Lower lobe of right lung (tissue), 2 donors: ENCODE measurements around the gene CAPS. TPM values are rescaled to one million over a fixed set of nuclear protein-coding genes. Genes with fewer than 3 reads are reported as not detected.
A peak's percentile ranks its signal among the peaks of the same experiment; 100 is the strongest.

ENCODE experiments used
- ATAC-seq, 2 donors: fragments of 200-7000 bp; cut with Tn5 transposase; one replicate each; pipeline ENCODE4 v1.9.1; 2020 to 2022; ENCODE audit warnings: mild to moderate bottlenecking in 2 of 2, moderate library complexity in 2 of 2
- DNase-seq: peaks from one replicate; pipeline ENCODE4 v3.0.0-alpha.2; 2020
- H3K27ac ChIP-seq: fragments of 200-600 bp; one replicate; pipeline ENCODE4 v1.8.0; 2022
- H3K27me3 ChIP-seq: fragments of 200-600 bp; one replicate; pipeline ENCODE4 v1.8.0; 2022; ENCODE audit warnings: low read depth
- H3K36me3 ChIP-seq: fragments of 200-600 bp; one replicate; pipeline ENCODE4 v1.8.0; 2022; ENCODE audit warnings: mild to moderate bottlenecking
- H3K4me1 ChIP-seq: fragments of 200-600 bp; one replicate; pipeline ENCODE4 v1.8.0; 2022
- H3K4me3 ChIP-seq: fragments of 200-600 bp; one replicate; pipeline ENCODE4 v1.8.0; 2022; ENCODE audit warnings: mild to moderate bottlenecking
- H3K9me3 ChIP-seq: fragments of 200-600 bp; one replicate; pipeline ENCODE4 v1.8.0; 2022
- intact Hi-C: fragments of 100-400 bp; cut with DNase I; formaldehyde crosslinking; loops from one replicate; pipeline ENCODE4 v1.11.0; 2022
- total RNA-seq: library from RNA; stranded (reverse); fragmentation: NEBNext Ultra II Directional; extraction: Animal tissue kit (Norgen Biotek cat#: 25700); gene quantifications from one replicate; pipeline ENCODE4 v1.2.1, GENCODE V29; 2021
- TF ChIP-seq, protein P1 (sequence below): fragments of 200-600 bp; IDR thresholded peaks from one replicate; pipeline ENCODE4 v1.8.0; 2022; ENCODE audit warnings: antibody characterized with exemption, mild to moderate bottlenecking
- donor health status: DM: no; HTN: yes; CAD: no; lungs with severe emphysema.

The CAPS gene
- total RNA-seq, 1 donor from 2014 or later = 76.7 TPM

GRCh38 chr19:5890099-5890498 lies 24.0 kb upstream of the CAPS start:
- DNase-seq (no peak), ATAC-seq (no peak)
- intact Hi-C loops = no loop called here
- TF ChIP-seq, protein P1, sequence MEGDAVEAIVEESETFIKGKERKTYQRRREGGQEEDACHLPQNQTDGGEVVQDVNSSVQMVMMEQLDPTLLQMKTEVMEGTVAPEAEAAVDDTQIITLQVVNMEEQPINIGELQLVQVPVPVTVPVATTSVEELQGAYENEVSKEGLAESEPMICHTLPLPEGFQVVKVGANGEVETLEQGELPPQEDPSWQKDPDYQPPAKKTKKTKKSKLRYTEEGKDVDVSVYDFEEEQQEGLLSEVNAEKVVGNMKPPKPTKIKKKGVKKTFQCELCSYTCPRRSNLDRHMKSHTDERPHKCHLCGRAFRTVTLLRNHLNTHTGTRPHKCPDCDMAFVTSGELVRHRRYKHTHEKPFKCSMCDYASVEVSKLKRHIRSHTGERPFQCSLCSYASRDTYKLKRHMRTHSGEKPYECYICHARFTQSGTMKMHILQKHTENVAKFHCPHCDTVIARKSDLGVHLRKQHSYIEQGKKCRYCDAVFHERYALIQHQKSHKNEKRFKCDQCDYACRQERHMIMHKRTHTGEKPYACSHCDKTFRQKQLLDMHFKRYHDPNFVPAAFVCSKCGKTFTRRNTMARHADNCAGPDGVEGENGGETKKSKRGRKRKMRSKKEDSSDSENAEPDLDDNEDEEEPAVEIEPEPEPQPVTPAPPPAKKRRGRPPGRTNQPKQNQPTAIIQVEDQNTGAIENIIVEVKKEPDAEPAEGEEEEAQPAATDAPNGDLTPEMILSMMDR = no peak
- Histone ChIP-seq H3K27me3 (peaks cover 14% of the 10 kb centered on the region), H3K27ac (no peak overlapping the region), H3K9me3 (no peaks in the 10 kb centered on the region), H3K36me3 (peaks cover 7% of the 10 kb centered on the region), H3K4me1 (no peaks in the 10 kb centered on the region), H3K4me3 (no peak overlapping the region)

- H3K9me3 ChIP-seq = no peaks in the 10 kb centered on the region
- TF ChIP-seq, protein P1 = no peak
- H3K4me3 ChIP-seq = no peak overlapping the region
- H3K27ac ChIP-seq = no peak overlapping the region
- ATAC-seq (no peak), DNase-seq (no peak)
- no peaks in the 10 kb centered on the region for H3K4me1 ChIP-seq
- peaks cover 22% of the 10 kb centered on the region for H3K36me3 ChIP-seq
- intact Hi-C loops = no loop called here
- peaks cover 14% of the 10 kb centered on the region for H3K27me3 ChIP-seq
Observed at GRCh38 chr19:5891572-5891937, 22.5 kb upstream of the CAPS start.

DNA sequence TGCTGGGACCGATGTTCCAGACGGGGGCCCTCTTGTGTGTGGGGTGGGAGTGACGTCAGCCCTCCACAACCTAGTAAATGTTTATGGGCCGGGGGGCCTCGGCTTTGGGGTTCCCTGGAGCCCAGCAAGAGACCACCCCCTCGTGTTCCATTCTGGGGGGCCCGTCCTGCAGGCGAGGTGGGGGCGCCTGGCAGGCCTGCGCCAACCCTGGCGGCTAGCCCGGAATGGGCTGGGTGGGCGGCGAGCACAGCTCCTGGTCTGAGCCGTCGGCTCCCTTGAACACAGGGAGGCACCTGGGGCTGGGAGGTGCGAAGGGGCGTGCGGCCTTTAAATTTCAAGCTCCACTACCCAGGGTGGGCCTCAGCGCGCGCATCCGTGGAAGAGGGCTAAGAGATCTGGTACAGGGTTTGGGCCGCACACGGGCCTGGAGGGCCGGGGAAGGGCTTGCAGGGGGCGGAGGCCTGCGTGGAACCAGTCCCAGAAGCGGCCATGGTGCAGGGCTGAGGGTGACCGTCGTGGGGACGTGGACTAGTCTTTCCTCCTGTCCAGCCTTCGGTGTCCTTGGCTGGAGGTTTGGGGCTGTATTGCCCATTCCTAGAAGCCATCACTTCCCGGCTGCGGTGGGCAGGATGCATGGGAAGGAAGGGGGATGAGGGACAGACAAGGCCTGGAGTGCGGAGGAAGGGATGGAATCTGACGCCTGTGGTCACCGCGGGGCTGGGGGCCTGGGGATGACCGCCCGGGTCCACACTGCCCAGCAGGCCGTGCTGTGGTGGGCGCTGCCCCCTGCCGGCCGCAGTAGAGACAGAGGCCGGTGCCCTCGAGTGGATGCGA lies 21.9 kb upstream of the CAPS start:
- no peaks in the 10 kb centered on the region for H3K9me3 ChIP-seq
- peaks cover 14% of the 10 kb centered on the region for H3K27me3 ChIP-seq
- intact Hi-C loops = no loop called here
- no peaks in the 10 kb centered on the region for H3K4me1 ChIP-seq
- H3K36me3 ChIP-seq = peaks cover 24% of the 10 kb centered on the region
- H3K27ac ChIP-seq = no peak overlapping the region
- peak; percentile 61 for DNase-seq
- TF ChIP-seq, protein P1 = peak; percentile 61
- H3K4me3 ChIP-seq = no peak overlapping the region
- ATAC-seq = peak; percentile 65 to 73

GRCh38 chr19:5892772-5893275 lies 21.2 kb upstream of the CAPS start:
- DNase-seq (no peak), ATAC-seq (no peak)
- Histone ChIP-seq H3K4me3 (no peak overlapping the region), H3K4me1 (no peaks in the 10 kb centered on the region), H3K27me3 (peaks cover 14% of the 10 kb centered on the region), H3K36me3 (peaks cover 24% of the 10 kb centered on the region), H3K9me3 (no peaks in the 10 kb centered on the region), H3K27ac (no peak overlapping the region)
- TF ChIP-seq, protein P1 = no peak
- intact Hi-C loops = no loop called here

- DNase-seq (no peak), ATAC-seq (no peak)
- Histone ChIP-seq H3K27ac (no peak overlapping the region), H3K4me3 (no peak overlapping the region), H3K9me3 (no peaks in the 10 kb centered on the region), H3K4me1 (no peaks in the 10 kb centered on the region), H3K27me3 (peaks cover 14% of the 10 kb centered on the region), H3K36me3 (peaks cover 24% of the 10 kb centered on the region)
- TF ChIP-seq, protein P1 = no peak
- intact Hi-C loops = no loop called here
Observed at GRCh38 chr19:5893296-5893903, 20.7 kb upstream of the CAPS start.
